ENCODE results near the gene AGPS. TPM values are rescaled to one million over a fixed set of nuclear protein-coding genes. Genes with fewer than 3 reads are reported as not detected.

Gene AGPS
- polyA plus RNA-seq, 3 donors = 7.1 to 26.9 (median 16.7) TPM

- peak overlapping the region in 2 of 7 donors; percentile 37 to 52 for H3K27ac Mint-ChIP-seq
- Histone ChIP-seq H3K9ac (ENCODE audit: insufficient read depth, low read length, poor library complexity, severe bottlenecking) (no peak overlapping the region), H3K4me2 (replicated peaks; ENCODE audit: extremely low read depth, low read length, poor library complexity, severe bottlenecking) (no peak overlapping the region)
These were observed 9.5 kb downstream of the AGPS start for GRCh38 chr2:177402096-177402495.

GRCh38 chr2:177403838-177404237, 11.3 kb downstream of the AGPS start:
- H3K4me2 ChIP-seq (replicated peaks; ENCODE audit: extremely low read depth, low read length, poor library complexity, severe bottlenecking) = no peak overlapping the region
- Mint-ChIP-seq H3K27ac (peak overlapping the region in 4 of 7 donors; percentile 11 to 64 (median 14)), H3K4me1 (peaks cover 50% of the 10 kb centered on the region)

More at GRCh38 chr2:177402096-177402495, 9.5 kb downstream of the AGPS start:
- intact Hi-C loops (cut with micrococcal nuclease) = loop anchor here in 1 of 2 donors (10.0 kb wide), 1 partner anchor 47 kb away; no protein-coding TSS in a partner anchor
- Histone ChIP-seq H3K4me3 (replicated peaks in 1 of 3; ENCODE audit: low read depth in 2 of 3, low read length in 3 of 3) (no peak overlapping the region), H3K27ac (ENCODE audit: low read depth in 1 of 2, low read length in 2 of 2) (no peak overlapping the region), H2AFZ (ENCODE audit: insufficient read depth, low read depth, low read length, poor library complexity, severe bottlenecking) (no peak overlapping the region), H3K36me3 (replicated peaks in 1 of 2; ENCODE audit: control insufficient read depth in 1 of 2, insufficient read depth in 2 of 2, low read length in 2 of 2) (no peaks in the 10 kb centered on the region), H3K9me3 (replicated peaks in 1 of 2; ENCODE audit: control insufficient read depth in 1 of 2, insufficient read depth in 1 of 2, low read length in 2 of 2) (no peaks in the 10 kb centered on the region), H4K20me1 (ENCODE audit: insufficient read depth, low read length) (peaks cover 94% of the 10 kb centered on the region), H3K27me3 (ENCODE audit: control insufficient read depth in 2 of 2, insufficient read depth in 2 of 2, low read length in 2 of 2) (no peaks in the 10 kb centered on the region), H3K79me2 (ENCODE audit: insufficient read depth, low read length) (peaks cover 100% of the 10 kb centered on the region), H3K4me1 (ENCODE audit: control insufficient read depth in 1 of 2, insufficient read depth in 2 of 2, low read length in 2 of 2) (peaks cover 7 to 21% of the 10 kb centered on the region in 2 donors)
- no peaks in the 10 kb centered on the region for H3K27me3 Mint-ChIP-seq (ENCODE audit: low read depth in 3 of 3)
- peaks cover 3 to 9% of the 10 kb centered on the region in 2 donors for H3K36me3 Mint-ChIP-seq
- no peak for TF ChIP-seq CTCF (IDR thresholded peaks at IDR 0.05)
- no peak overlapping the region for H3K4me3 Mint-ChIP-seq
- DNase-seq = no peak
- H3K9me3 Mint-ChIP-seq = no peaks in the 10 kb centered on the region
- peaks cover 60% of the 10 kb centered on the region for H3K4me1 Mint-ChIP-seq
- WGBS (ENCODE audit: insufficient coverage) = no CpG with 5 or more reads among the region's 1 CpG

More at GRCh38 chr2:177403838-177404237, 11.3 kb downstream of the AGPS start:
- Histone ChIP-seq H3K27ac (ENCODE audit: low read depth in 1 of 2, low read length in 2 of 2) (peak overlapping the region in 1 of 2 donors; percentile 4), H3K9ac (ENCODE audit: insufficient read depth, low read length, poor library complexity, severe bottlenecking) (no peak overlapping the region), H3K4me1 (ENCODE audit: control insufficient read depth in 1 of 2, insufficient read depth in 2 of 2, low read length in 2 of 2) (peaks cover 6 to 15% of the 10 kb centered on the region in 2 donors), H3K9me3 (replicated peaks in 1 of 2; ENCODE audit: control insufficient read depth in 1 of 2, insufficient read depth in 1 of 2, low read length in 2 of 2) (no peaks in the 10 kb centered on the region), H3K36me3 (replicated peaks in 1 of 2; ENCODE audit: control insufficient read depth in 1 of 2, insufficient read depth in 2 of 2, low read length in 2 of 2) (no peaks in the 10 kb centered on the region), H4K20me1 (ENCODE audit: insufficient read depth, low read length) (peaks cover 96% of the 10 kb centered on the region), H3K27me3 (ENCODE audit: control insufficient read depth in 2 of 2, insufficient read depth in 2 of 2, low read length in 2 of 2) (no peaks in the 10 kb centered on the region), H3K79me2 (ENCODE audit: insufficient read depth, low read length) (peaks cover 100% of the 10 kb centered on the region), H3K4me3 (replicated peaks in 1 of 3; ENCODE audit: low read depth in 2 of 3, low read length in 3 of 3) (no peak overlapping the region), H2AFZ (ENCODE audit: insufficient read depth, low read depth, low read length, poor library complexity, severe bottlenecking) (no peak overlapping the region)
- TF ChIP-seq CTCF (IDR thresholded peaks at IDR 0.05) = no peak
- Mint-ChIP-seq H3K4me3 (no peak overlapping the region), H3K27me3 (ENCODE audit: low read depth in 3 of 3) (no peaks in the 10 kb centered on the region), H3K36me3 (peaks cover 0 to 2% of the 10 kb centered on the region in 2 donors), H3K9me3 (peaks cover 0 to 2% (median 0%) of the 10 kb centered on the region in 7 donors)
- intact Hi-C loops (cut with micrococcal nuclease) = loop anchor here in 1 of 2 donors (10.0 kb wide), 1 partner anchor 49 kb away; no protein-coding TSS in a partner anchor
- 83% methylated on average over 3 of the region's 6 CpGs for WGBS (ENCODE audit: insufficient coverage)
- DNase-seq = no peak

Data from CD14-positive monocyte (primary cell).